GOT3 (cell line): ENCODE measurements around the gene TMCO4.

Source experiments
- DNase-seq: peaks from one replicate; lab custom pipeline; 2025; ENCODE audit warnings: mixed read lengths; lab: John Stamatoyannopoulos, UW

Gene TMCO4

DNA sequence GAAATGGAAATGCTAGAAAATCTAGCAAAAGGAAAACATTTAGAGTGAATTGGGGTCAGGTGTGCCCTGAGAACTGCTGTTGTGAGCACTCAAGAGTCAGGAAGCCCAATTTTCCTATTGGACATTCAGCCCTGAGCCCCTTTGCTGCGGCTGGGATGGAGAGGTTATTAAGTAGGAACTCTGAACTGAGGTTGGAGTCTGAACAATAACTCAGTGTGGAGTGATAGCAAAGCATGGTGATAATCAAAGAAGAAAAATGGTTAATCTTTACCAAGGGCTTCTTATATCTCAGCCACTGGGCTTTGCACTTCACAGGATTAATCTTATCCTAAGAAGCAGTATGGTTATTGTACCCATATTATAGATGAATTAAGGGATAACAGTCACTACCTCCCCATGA is 52.0 kb downstream of the TMCO4 start:
- no peak for DNase-seq

DNA sequence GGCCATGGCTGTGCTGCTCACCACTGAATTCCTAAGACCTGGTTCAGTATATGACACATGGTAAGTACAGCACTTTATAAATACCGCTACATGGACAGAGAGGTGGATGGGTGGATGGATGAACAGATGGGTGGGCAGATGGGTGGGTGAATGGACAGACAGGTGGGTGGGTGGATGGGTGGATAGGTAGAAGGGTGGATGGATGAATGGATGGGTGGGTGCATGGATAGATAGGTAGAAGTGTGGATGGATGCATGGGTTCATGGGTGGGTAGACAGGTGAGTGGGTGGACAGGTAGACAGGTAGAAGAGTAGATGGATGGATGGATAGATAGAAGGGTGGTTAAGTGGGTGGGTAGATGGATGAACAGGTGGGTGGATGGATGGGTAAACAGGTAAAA is 54.8 kb downstream of the TMCO4 start:
- no peak for DNase-seq

DNA sequence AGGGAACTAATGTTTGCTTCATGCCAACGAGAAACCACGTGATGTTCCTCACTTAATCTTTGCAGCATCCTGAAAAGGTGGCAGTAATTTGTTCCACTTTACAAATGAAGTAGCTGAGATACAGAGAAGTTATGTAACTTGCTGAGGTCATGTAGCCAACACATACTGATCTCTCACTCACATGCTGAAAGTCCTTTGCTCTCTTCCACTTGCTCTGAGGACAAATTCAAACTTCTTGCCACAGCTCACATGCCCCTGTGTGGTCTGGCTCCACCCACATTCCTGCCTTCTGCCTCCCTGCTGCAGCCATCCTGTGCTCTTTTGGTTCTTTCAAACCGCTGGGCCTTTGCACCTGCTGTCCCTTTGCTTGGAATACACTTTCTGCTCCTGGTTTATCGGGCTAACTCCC is 55.4 kb downstream of the TMCO4 start:
- no peak for DNase-seq

DNA sequence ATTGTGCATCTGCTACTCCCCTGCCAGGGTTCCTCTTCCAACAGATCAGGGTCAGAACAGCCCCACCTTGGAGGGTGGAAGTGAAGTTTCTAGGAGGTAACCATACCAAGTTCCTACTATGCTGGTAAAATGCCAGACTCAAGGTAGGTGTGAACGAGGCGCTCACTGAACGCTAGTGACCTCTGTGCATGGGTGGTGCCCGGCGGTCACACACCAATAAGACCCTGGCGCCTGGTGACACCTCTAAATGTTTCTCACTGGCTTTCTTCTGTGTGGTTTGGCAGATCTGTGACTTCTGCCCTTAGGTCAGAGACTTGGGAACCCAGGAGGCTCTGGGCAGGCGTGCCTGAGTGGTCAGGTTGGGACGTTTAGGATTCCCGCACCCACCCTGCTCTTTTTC is 55.9 kb downstream of the TMCO4 start:
- no peak for DNase-seq

DNA sequence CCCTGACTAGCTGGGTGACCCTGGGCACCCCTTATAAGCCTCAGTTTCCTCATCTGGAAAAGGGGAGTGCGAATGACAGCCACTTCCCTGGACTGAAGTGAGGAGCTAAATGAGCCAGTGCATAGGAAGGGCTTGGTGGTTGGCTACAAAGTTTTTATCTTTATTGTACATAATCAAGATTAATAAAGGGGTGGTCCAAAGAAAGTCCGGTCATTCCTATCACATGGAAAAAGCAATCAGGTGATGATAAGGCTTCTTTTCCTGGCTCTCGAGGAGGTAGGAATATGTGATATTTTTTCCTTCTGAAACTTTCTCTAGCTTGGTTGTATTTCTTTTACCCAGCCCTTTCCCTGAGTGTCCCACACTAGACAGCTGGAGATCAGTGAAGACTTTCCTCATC is 56.5 kb downstream of the TMCO4 start:
- DNase-seq, result no peak

DNA sequence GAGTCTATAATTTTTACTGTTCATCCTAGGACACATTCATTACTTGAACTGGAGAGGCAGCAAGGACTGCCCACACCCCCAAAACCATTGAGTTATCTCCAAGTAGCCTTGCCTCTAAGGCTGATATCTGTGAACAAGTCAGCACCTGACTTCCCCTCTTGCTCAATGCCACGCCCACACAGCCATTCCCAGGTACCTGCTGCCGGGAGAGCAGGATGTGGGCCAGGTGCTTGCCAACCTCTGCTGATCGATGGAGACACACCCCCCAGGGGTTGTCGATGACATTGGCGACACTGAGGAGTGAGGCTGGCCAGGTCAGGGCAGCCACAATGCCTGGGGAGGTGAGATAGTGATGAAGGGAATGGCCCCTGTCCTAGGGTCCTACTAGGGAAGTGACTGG is 60.1 kb downstream of the TMCO4 start:
- no peak for DNase-seq

DNA sequence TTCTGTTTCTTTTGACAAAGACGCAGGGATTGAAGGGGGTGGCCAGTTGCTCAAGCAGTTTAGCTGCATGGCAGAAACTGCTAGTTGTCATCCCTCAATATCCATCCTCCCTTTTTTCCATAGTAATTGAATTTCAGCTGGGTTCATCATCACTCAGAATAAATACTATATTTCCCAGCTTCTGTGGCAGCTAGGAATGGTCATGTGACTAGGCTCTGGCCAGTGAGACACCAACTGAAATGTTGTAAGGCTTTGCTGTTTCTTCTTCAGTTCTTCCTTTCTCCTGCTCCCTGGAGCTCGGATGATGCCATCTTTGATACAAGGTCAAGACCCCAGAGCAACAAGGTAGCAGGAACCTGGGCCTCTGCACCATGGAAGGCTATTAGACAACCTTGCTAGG is 61.0 kb downstream of the TMCO4 start:
- no peak for DNase-seq

DNA sequence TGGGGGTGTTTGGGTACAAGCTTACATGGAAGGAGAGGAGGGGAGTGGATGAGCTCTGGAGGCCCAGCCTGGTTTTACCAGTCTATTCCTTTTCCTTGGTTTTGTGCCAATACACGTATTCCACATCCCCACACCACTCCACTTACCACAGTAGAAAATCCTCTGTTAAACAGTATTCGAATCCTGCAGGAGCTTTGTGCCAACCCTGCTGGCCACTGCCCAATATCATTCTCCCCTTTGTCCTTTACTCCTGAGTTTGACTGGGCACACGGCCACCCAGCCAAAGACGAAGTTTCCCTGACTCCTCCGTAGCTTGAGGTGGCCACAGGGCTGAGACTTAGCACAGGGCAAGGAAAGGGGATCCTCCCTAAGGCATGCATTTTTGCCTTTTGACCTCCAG is 61.6 kb downstream of the TMCO4 start:
- DNase-seq, result no peak

DNA sequence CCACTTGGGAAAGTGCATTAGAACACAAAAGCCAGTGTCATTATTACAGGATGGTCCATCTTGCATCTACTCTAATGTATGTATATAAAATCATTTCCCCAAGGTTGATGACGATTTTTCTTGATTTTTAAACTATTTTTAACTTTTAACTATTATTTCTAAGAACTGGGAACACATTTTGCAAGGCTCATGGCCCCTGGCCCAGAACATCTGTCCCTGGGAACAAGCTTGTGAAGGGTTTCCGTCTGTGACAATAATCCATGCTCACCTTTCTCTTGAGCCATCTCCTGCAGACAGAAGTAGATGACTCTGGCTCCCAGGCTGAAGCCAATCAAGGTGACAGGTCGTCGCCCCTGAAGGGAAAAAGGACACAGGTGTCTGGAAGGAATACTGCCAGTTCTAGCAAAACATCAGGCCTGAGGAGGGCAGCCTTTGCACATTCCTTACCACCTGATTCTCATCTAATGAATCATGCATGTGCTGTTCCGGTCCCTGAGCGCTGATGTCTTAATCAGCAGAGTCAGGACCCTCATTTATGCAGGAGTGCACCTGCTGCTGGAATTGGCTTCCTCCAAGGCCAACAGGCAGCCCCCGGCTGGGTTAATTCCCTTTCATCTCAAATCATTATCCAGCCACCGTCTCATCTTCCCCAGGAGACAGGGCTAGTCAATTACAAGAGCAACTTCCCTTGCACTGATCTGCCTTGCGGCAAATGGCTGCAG is 62.5 kb downstream of the TMCO4 start:
- DNase-seq, result no peak

DNA sequence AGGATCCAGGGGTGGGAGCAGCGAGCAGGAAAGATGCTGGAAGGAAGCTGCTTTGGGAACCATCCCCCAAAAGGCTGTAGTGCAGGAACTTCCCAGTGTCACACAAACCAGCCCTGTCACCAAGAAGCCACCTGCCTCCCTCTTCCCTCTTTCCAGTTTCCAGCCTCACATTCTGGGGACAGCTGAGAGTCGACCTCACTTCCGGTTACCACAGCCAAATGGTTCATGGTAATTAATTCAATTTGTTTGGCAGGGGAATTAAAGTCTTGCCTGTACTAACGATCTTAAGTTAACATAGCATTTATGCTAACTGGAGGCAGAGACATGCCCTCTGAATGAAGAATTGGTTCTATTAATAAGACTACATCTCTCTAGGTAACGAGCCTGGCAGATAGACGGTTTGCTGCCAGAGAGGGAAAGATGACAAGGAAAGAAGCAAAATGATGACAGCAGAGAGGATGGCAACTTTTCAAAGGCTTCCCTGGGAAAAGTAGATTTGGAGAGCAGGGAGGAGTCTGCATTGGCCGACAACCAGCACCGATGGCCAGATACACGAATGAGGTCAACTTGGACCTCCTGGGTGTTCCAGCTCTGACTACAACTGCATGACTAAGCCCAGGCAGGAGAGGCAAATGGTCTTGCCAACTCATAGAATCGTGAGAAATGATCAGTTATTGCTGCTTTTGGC is 64.1 kb downstream of the TMCO4 start:
- peak; percentile 69 for DNase-seq

DNA sequence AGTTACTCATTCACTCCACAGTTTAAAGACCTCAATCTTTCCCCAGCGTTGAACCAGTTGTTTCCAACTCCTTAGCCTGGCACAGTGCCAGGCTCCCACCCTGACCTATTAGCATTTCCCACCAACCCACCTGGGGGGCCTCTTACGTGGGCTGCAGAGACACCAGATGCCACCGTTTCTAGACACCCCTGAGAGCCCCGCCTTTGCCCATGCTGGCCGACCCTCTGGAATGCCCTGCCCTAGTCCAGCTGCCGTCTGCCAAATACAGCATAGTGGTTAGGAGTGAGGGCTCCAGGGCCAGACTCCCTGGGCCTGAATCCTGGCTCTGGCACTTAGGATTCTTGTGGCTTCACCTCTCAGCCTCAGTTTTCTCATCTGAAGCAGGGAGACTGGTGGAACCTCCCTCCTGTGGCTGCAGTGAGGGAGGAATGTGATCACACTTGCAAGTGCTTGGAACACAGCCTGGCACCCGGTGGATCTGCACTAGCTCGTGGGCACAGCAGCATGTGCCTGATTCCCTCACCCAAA is 65.2 kb downstream of the TMCO4 start:
- DNase-seq, result no peak

DNA sequence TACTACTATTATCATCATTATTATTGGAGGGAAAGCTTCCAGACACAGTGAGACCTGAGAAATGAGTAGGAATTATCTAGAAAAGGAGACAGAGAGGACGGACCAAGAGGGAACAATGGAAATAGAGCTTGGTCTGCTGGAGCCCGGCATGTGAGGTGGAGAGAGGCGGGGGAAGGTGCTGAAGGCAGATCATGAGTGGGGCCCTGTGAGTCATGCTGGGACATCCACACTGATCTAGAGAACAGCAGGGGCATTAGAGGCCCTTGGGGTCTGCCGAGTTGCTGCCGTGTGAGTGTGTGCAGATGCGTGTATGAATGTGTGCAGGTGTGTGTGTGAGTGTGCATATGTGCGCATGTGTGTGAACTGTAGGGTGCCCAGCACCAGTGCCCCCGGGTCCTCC is 65.7 kb downstream of the TMCO4 start:
- DNase-seq, result no peak

DNA sequence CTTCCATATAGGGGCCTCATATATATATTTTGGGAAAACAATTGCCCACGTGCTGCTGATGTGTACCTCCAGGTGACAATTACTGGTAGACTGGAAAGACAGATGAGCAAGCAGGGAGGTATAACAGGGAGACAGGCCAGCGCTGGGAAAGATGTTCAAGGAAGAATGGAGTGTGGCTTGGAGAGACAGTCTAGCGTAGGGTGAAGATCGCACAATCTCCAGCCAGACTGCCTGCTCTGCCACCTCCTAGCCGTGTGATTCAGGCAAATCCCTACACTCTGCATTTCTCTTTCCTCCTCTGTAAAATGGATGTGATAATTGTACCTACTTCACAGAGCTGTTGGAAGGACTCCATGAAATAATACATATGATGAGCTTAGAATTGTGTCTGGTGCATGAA is 66.1 kb downstream of the TMCO4 start:
- no peak for DNase-seq

DNA sequence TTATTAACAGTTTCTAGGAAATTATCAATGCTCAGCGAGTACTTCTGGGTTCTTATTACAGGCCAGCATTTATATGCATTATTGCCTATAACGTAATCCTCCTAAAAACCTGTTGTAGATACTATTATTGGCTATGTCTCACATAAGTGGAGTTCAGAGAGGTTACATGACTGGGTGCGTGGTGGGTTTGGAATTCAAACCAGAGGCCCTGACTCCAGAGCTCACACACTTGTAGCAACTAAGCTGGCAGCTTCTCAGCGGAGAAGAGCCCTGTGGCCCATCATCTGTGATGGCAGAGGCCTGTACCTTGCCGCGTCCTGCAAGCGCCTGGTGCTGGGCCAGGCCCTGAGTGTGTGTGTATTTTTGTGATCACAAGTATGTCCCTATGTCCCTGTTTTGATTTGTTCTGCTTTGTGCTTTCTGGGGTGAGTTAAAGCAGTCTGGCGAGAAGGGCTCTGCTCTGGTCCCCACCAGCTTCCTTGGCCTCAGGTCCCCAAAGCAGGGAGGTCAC is 68.3 kb downstream of the TMCO4 start:
- no peak for DNase-seq

DNA sequence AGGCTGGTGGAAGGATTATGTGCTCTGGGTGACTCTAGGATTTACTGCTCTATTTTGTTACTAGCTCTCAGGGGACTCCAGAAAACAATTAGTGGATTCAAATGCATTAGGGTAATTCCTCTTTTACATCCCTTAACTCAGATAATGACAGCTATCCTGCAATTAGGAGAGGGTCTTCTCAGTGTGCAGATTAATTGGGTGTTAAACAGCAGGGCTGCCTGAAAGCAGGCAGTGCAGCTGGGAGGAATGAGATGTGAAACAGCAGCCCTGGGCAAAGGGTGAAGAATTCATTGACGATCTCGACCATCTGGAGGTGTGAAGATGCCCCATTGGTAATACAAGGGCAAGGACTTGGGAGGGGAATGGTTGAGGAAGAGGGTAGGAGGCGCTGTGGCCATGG is 68.9 kb downstream of the TMCO4 start:
- DNase-seq, result no peak

DNA sequence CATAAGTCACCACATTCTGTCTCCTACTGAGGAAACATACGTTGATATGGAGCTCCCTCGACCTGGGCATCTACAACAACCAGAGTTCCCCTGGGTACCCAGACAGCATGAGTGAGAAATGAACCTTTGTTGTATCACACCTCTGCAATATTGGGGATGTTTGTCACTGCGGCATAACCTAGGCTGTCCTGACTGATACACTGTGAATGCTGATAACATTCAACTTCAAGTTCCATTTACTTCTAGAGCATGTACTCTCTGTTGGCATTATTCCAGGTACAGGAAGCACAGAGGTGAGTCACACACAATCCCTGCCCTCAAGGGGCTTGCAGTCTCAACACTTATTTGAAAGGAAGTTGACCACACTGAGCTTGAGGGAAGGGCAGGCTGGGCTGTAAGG is 69.5 kb downstream of the TMCO4 start:
- DNase-seq, result no peak

DNA sequence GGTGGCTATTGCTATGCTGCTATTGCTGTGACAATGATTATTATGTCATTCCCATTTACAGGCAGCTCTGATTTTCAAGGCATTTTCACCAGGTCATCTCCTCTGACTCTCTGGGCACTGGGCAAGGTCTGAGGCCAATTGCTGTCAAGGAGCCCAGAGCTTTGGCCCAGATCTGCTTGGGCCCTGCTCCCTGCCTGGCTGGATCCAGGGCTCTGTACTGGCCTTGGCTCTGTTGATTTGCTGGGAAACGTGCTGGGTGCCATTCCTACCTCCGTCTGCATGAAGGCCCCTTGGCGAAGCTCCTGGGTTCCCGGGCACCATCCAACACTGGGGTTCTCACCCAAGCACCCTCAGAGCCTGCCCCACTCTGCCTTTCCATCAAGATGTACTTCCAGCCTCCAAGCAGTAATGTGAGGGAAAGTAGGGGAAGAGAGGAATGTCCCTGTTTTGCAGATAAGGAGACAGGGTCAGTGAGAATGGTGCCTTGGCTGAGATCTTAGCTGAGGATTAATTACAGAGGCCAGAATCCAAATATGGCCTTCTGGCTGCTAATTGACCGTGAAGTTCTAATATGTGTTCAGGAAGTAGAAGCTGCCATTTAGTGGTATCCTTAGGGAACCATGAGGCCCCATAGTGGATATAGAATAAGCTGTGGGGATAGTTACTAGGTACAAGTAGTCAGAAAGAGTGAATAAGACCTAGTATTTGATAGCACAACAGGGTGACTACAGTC is 71.1 kb downstream of the TMCO4 start:
- DNase-seq, result no peak

DNA sequence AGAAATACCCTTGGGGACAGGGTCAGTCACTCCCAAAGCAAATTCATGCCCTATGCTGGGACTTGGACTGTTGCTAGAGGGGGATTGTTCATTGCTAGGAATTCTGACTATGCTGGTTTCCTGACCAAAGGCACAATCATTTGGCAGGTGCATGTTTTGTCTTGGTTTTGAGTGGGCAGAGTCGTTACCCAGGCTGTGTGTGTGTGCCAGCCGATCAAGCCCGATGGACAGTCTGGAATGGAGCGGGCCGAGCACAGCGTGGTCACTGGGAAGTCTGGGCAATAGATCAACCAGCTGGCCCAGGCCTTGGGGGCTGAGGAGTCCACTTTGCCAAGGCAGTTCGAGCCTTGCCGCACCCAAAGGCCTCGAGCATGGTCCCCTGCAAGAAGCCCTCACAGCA is 74.1 kb downstream of the TMCO4 start:
- DNase-seq, result no peak

DNA sequence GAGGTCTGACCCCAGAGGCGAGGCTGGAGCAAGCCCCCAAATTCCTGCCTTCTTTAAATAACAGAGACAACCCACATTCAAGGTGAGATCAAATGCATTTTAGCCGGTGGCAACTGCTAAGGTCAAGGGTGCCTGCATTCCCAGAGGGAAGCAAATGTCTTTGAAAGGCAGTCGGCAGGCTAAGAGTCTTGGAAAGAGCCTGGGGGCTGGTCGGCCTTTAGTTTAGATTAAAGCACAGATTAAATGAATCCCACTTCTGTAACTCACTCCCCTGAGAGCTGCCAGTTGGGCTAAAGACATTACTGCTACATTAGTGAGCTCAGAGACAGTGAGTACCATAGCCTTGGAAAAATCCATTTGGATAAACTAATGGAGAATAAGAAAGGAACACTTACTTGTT is 75.8 kb downstream of the TMCO4 start:
- DNase-seq, result no peak

DNA sequence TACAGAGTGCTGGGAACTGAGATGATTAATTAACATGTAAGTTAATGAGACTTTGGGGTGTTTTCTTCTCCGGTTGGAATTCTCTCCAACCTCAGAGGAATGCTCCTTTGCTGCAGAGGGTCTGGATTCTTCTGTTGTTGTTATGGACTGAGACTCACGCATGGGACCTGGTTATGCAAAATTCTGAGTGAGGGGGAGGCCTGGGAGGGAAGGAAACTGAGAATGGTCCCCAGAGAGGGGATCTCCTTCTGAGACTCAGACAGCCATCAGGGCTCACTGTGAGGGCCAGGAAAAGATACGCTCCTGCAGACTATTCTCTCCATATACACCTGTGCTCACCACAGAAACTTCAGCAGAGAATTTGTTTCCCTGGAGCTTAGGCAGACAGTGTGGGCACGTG is 78.7 kb downstream of the TMCO4 start:
- no peak for DNase-seq

DNA sequence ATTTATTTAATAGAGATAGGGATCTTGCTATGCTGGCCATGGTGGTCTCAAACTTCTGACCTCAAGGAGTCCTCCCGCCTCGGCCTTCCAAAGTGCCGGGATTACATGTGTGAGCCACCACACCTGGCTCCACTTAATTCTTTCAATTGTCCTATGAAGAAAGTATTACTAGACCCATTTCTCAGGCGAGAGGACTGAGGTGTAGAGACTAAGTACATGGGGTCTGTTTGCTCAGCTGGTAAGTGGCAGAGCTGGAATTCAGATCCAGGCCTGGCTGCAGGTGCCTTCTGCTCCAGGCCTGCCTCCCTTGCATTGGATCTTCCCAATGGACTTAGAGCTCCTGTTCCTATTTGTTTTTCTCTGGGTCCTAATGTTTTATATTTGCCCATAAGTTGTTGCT is 79.5 kb downstream of the TMCO4 start:
- DNase-seq, result no peak

DNA sequence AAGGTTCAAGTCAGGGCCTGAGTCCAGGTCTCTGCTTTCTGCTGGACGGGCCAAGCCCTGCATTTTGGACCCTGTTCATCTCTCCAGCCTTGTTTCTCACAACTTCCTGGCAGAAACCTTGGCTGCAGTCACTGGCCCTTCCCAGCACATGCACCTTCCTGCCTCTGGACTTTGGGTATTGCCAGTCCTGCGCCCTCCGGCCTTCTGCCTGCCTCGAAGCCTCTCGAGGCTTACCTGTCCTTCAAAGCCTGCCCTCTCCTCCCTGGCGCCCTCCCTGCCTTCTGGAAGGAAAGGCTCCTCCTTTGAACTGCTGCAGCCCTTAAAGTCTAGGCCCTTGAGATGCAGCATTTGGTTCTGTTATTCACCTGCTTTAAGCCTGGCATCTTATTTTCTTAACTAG is 82.2 kb downstream of the TMCO4 start:
- DNase-seq, result no peak
